ENCODE data around the gene KRT39. TPM values are rescaled to one million over a fixed set of nuclear protein-coding genes. Genes with fewer than 3 reads are reported as not detected.

The KRT39 gene
- total RNA-seq: not detected in 2 replicates

GRCh38 chr17:40966848-40967247, at the start of gene KRT39:
Gene KRT39 (minus strand): TSS chr17:40966948. CDS start chr17:40966856, 92 bp downstream.

DNA sequence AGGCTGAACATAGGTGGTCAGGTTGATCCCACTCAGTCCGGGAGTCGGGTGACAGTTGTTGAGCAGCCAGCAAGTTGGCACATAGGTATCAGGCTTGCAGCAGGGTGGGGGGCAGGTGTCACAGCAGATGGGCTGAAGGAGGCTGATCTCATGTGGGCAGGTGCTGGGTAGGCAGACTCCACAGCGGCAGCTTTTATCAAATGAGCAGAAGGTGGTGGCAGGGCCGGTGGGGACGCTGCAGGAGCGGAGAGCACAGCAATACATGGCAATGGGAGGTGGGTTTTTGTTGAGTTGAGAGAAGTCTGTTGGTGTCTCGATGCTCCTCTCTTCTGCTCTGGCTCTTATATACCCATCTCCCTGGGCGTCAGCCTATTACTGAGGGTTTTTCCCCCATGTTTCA, 42.1 kb upstream of the KRT39 start, which contains the start of gene KRTAP3-1:
Gene KRTAP3-1 (minus strand): TSS at position 318 of the 400 bp plus-strand sequence. CDS start 54 bp downstream, at position 264.

GRCh38 chr17:40999563-40999962, 32.8 kb upstream of the KRT39 start, which contains the start of gene KRTAP3-2:
Gene KRTAP3-2 (minus strand): TSS chr17:40999906. CDS start chr17:40999853, 53 bp downstream.

GRCh38 chr17:40993839-40994238, 27.1 kb upstream of the KRT39 start, which contains the start of gene KRTAP3-3:
Gene KRTAP3-3 (minus strand): TSS chr17:40994164. CDS start chr17:40994097, 67 bp downstream.

GRCh38 chr17:40984226-40984625, 17.5 kb upstream of the KRT39 start, which contains the start of gene KRT40:
Gene KRT40 (minus strand): TSS chr17:40984326. CDS start chr17:40984273, 53 bp downstream.

DNA sequence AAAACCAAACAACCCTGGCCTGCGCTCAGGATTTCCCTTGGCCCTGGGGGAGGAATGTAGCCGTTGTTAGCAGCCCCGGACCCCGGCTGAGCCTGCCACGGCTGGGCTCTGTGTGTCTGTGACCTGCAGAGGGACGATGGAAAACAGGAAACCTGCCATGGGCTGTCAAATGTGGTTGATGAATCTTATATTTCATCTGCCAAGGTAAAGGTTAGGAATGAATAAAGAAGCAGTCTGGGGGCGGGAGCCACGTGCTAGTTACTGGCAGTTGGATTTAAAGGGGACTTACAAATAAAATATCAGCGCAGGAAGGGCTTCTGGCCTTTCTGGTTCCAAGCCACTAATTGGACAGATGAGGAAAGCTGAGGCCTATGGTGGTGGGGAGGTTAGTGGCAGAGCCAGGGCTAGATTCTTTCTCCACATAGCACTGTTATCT, 29.3 kb downstream of the KRT39 start, which contains the start of gene KRT23:
Gene KRT23 (minus strand): TSS at position 263 of the 436 bp plus-strand sequence. CDS start 1,043 bp downstream, outside the sequence.

Small RNAs within 50 kb of the gene (small RNA-seq; reads per million reads assigned to genes)
- gene KRTAP3-4P: not detected

Other genes with a start within 250 kb of the KRT39 start
- not detected in 2 replicates for gene KRT25, start 211.6 kb downstream of the KRT39 start, total RNA-seq
- gene KRT26, start 194.7 kb downstream of the KRT39 start, total RNA-seq: not detected in 2 replicates
- gene KRT27, start 184.4 kb downstream of the KRT39 start, total RNA-seq: not detected in 2 replicates
- not detected in 2 replicates for gene KRT28, start 167.0 kb downstream of the KRT39 start, total RNA-seq
- gene KRT10, start 144.3 kb downstream of the KRT39 start, total RNA-seq: 2.1 and 10.2 TPM in 2 replicates
- gene KRT12, start 99.7 kb downstream of the KRT39 start, total RNA-seq: not detected in 2 replicates
- gene KRT20, start 81.7 kb downstream of the KRT39 start, total RNA-seq: not detected in 2 replicates
- not detected in 2 replicates for gene KRT23, start 29.3 kb downstream of the KRT39 start, total RNA-seq
- not detected in 2 replicates for gene KRT40, start 17.4 kb upstream of the KRT39 start, total RNA-seq
- not detected in 2 replicates for gene KRTAP3-3, start 27.2 kb upstream of the KRT39 start, total RNA-seq
- not detected in 2 replicates for gene KRTAP3-2, start 33.0 kb upstream of the KRT39 start, total RNA-seq
- gene KRTAP3-1, start 42.2 kb upstream of the KRT39 start, total RNA-seq: not detected in 2 replicates
- gene KRTAP1-5, start 60.3 kb upstream of the KRT39 start, total RNA-seq: not detected in 2 replicates
- not detected in 2 replicates for gene KRTAP1-4, start 63.2 kb upstream of the KRT39 start, total RNA-seq
- not detected in 2 replicates for gene KRTAP1-3, start 67.9 kb upstream of the KRT39 start, total RNA-seq
- gene KRTAP1-1, start 74.5 kb upstream of the KRT39 start, total RNA-seq: not detected in 2 replicates
- not detected in 2 replicates for gene KRTAP2-1, start 80.4 kb upstream of the KRT39 start, total RNA-seq
- not detected in 2 replicates for gene KRTAP2-2, start 88.3 kb upstream of the KRT39 start, total RNA-seq
- gene KRTAP2-3, start 93.2 kb upstream of the KRT39 start, total RNA-seq: not detected in 2 replicates
- not detected in 2 replicates for gene KRTAP2-4, start 98.9 kb upstream of the KRT39 start, total RNA-seq
- gene KRTAP4-7, start 117.2 kb upstream of the KRT39 start, total RNA-seq: not detected in 2 replicates
- gene KRTAP4-8, start 131.2 kb upstream of the KRT39 start, total RNA-seq: not detected in 2 replicates
- gene KRTAP4-16, start 135.3 kb upstream of the KRT39 start, total RNA-seq: not detected in 2 replicates
- not detected in 2 replicates for gene KRTAP4-9, start 138.4 kb upstream of the KRT39 start, total RNA-seq
- not detected in 2 replicates for gene KRTAP4-11, start 151.4 kb upstream of the KRT39 start, total RNA-seq
- gene KRTAP4-12, start 157.2 kb upstream of the KRT39 start, total RNA-seq: not detected in 2 replicates
- not detected in 2 replicates for gene KRTAP4-6, start 173.6 kb upstream of the KRT39 start, total RNA-seq
- gene KRTAP4-5, start 182.9 kb upstream of the KRT39 start, total RNA-seq: not detected in 2 replicates
- not detected in 2 replicates for gene KRTAP4-4, start 193.8 kb upstream of the KRT39 start, total RNA-seq
- not detected in 2 replicates for gene KRTAP4-3, start 201.3 kb upstream of the KRT39 start, total RNA-seq
- not detected in 2 replicates for gene KRTAP4-2, start 211.3 kb upstream of the KRT39 start, total RNA-seq
- not detected in 2 replicates for gene KRTAP4-1, start 218.0 kb upstream of the KRT39 start, total RNA-seq
- not detected in 2 replicates for gene KRTAP9-1, start 222.9 kb upstream of the KRT39 start, total RNA-seq

Measured in thoracic aorta endothelial cell (primary cell).